GM19239 (cell line): Measurements from ENCODE around the gene CASP5.

Experiments used
- DNase-seq: peaks from one replicate; pipeline ENCODE4 v3.0.0; 2011; ENCODE audit warnings: low spot score; ENCODE audit not compliant: insufficient read length
- FAIRE-seq: peaks from 2 replicates; lab custom pipeline; 2011; peaks lifted over from hg19 to GRCh38; lab: Jason Lieb, UNC

Gene CASP5

GRCh38 chr11:104968856-104969776 is 53.9 kb downstream of the CASP5 start:
- DNase-seq = no peak
- peak; percentile 65 for FAIRE-seq

- DNase-seq = no peak
- peak; percentile 48 for FAIRE-seq
These were observed 54.6 kb downstream of the CASP5 start, which contains the start of gene CASP4 for GRCh38 chr11:104968355-104968855. Gene CASP4, minus strand, starts transcription at chr11:104968574. Its CDS starts 49 bp downstream, at chr11:104968525.

DNA sequence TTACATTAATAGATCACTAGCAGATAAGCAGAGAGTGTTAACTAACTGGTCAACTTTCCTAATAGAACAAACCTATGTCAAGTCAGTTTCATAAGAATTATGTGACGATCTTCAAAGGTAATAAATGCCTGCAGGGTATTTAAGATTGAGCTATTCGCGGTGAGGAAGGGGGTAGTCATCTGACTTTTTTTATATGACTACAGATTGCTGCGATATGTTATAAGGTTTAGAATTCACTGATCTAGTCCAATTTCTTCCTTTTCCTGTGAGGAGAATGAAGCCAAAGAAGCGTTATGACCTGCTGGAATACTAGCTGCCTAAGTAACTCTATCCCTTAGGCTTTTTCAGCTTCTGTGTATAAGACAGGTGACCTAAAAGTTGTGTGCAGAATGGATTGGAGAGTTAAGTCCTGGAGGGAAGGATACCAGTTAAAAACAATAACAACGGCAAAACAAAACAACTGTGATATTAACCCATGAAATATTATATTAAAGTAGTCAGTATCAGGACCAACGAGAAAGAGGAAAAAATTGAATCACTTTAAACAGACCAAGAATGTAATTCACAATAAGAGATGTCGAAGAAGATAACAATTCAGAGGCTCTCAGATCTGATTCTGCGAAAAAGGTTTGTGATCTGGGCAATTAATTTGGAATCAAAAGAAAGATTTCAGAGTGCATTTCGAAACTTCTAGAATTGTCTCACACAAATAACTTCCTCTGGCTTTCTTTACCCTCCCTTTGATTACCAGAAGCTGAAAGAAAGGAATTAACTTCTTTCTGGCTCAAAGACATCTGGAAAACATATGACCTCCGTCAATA is 55.2 kb downstream of the CASP5 start:
- peak; percentile 86 for FAIRE-seq

GRCh38 chr11:104965735-104966134 is 57.2 kb downstream of the CASP5 start:
- FAIRE-seq = no peak
- DNase-seq = no peak

More for the DNA sequence above, 55.2 kb downstream of the CASP5 start:
- DNase-seq = no peak

GRCh38 chr11:104964247-104964646 is 58.7 kb downstream of the CASP5 start:
- no peak for DNase-seq
- FAIRE-seq = no peak

DNA sequence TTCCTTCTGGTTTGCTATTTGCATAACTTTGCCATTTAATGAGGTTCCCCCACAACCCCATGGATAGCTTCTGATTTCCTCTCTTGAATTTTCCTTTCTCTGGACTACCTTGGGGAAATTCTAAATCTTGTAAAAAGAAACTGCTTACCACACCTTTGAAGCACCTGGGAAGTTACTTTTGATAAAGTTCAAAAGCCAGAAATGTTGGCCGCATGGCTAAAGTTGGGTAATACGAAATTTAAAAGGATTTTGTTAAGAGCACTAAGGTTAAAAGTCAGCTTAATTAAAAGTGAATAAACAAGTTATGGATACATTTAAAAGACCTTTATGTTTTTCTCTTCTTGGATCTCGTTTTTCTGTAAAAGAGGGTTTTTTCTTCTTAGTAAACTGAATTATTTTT is 60.1 kb downstream of the CASP5 start:
- FAIRE-seq (no peak), DNase-seq (no peak)

GRCh38 chr11:104957280-104957679 is 65.7 kb downstream of the CASP5 start:
- DNase-seq = no peak
- no peak for FAIRE-seq

- DNase-seq = no peak
- no peak for FAIRE-seq
These were observed 66.4 kb downstream of the CASP5 start for GRCh38 chr11:104956528-104956927.

DNA sequence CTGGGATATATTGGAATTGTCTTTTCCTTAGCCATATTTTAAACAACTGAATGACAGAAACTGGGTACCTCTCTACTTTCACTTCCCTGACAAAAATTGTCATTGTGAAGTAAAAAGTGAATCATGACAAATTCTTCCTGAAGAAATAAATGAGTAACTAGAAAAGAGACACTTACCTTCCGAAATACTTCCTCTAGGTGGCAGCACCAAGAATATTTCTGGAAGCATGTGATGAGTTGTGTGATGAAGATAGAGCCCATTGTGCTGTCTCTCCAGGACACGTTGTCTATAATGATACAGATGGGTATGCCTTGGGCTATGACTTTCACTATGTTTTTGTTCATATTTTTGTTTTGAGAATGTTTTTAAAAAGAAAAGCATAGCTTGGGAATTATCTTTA is 76.1 kb downstream of the CASP5 start:
- FAIRE-seq (peak; percentile 87), DNase-seq (no peak)
